Sigmoid colon (tissue), 7 donors: ENCODE data around the gene TNNT2. TPM values are rescaled to one million over a fixed set of nuclear protein-coding genes. Genes with fewer than 3 reads are reported as not detected.

Experiments
- DNase-seq: peaks from one replicate; pipeline ENCODE4 v3.0.0-alpha.2; 2019
- H3K27ac ChIP-seq, 4 donors: fragments of 200-600 bp; sonication (generic); one replicate each; pipeline ENCODE4 v1.5.1; 2016 to 2019; ENCODE audit warnings: mild to moderate bottlenecking in 1 of 4
- H3K27me3 ChIP-seq, 3 donors: fragments of 200-600 bp; sonication (generic); one replicate each; pipeline ENCODE4 v1.5.1; 2019; ENCODE audit warnings: mild to moderate bottlenecking in 1 of 3
- H3K36me3 ChIP-seq, 4 donors: fragments of 200-600 bp; sonication (generic); one replicate each; pipeline ENCODE4 v1.5.1; 2016 to 2019
- H3K4me1 ChIP-seq, 4 donors: fragments of 200-600 bp; sonication (generic); one replicate each; pipeline ENCODE4 v1.5.1; 2017 to 2019
- H3K4me3 ChIP-seq, 4 donors: fragments of 200-600 bp; sonication (generic); one replicate each; pipeline ENCODE4 v1.5.1; 2017 to 2019; ENCODE audit warnings: mild to moderate bottlenecking in 2 of 4, moderate library complexity in 1 of 4
- H3K9me3 ChIP-seq, 4 donors: fragments of 200-600 bp in 3 of 4; sonication (generic) in 3 of 4; one replicate each; pipeline versions ENCODE4 v1.5.1 to v1.6.1; 2013 to 2019
- EP300 ChIP-seq, 4 donors: sonication (generic); formaldehyde crosslinking; IDR thresholded peaks; one replicate each; pipeline ENCODE4 v1.6.1; 2017; ENCODE audit warnings: antibody characterized with exemption in 4 of 4
- POLR2A ChIP-seq, 2 donors: fragments of 450-650 bp; IDR thresholded peaks; one replicate each; pipeline ENCODE4 v1.6.1; 2016; ENCODE audit warnings: antibody characterized with exemption in 2 of 2, mild to moderate bottlenecking in 2 of 2, moderate library complexity in 2 of 2
- POLR2AphosphoS5 ChIP-seq, 4 donors: sonication (generic); formaldehyde crosslinking; IDR thresholded peaks; one replicate each; pipeline ENCODE4 v1.6.1; 2017; ENCODE audit warnings: antibody characterized with exemption in 4 of 4
- WGBS, 2 donors: extraction: QIAGEN DNeasy Blood & Tissue Kit; methylation state at CpG; one replicate each; pipeline ENCODE4 v1.1.7; 2013; 5-methylcytosine and 5-hydroxymethylcytosine counted together
- intact Hi-C: fragments of 100-400 bp; cut with DNase I; formaldehyde crosslinking; loops from one replicate; pipeline ENCODE4 v1.15.1; 2023
- polyA plus RNA-seq, 3 donors: library from polyadenylated mRNA; stranded (reverse); fragments of 200-250 nt; gene quantifications; one replicate each; pipeline ENCODE4 v1.2.3, GENCODE V29; 2013
- total RNA-seq, 4 donors: library from RNA; depleted of rRNA; stranded (reverse); fragments of >200 nt; gene quantifications; one replicate each; pipeline ENCODE4 v1.1.0, GENCODE V29; 2016
- TF ChIP-seq, protein P1 (sequence below), 4 experiments: fragments of 450-650 bp in 3 of 4; fragments of 200-600 bp in 1 of 4; IDR thresholded peaks; one replicate each; pipeline ENCODE4 v1.5.1; 2016 to 2019; ENCODE audit warnings: antibody characterized with exemption in 4 of 4, mild to moderate bottlenecking in 3 of 4, moderate library complexity in 2 of 4
- donor health status: healthy with polysubstance abuse.
- donor health status: Bipolar disorder and iron deficiency.
- donor health status: healthy.

Gene TNNT2
- total and polyA plus RNA-seq, 7 donors, result 0.81 to 34.9 (median 3.9) TPM; not detected in 3

- no peaks in the 10 kb centered on the region for H3K27me3 ChIP-seq
- DNase-seq, result no peak
- no peak overlapping the region for H3K27ac ChIP-seq
- no peaks in the 10 kb centered on the region for H3K9me3 ChIP-seq
- H3K4me1 ChIP-seq, result peaks cover 0 to 7% (median 0%) of the 10 kb centered on the region in 4 donors
- no peak overlapping the region for H3K4me3 ChIP-seq
- intact Hi-C loops, result no loop called here
- 63 to 69% methylated on average over 3 of the region's 3 CpGs for WGBS, 2 donors
- no peak for TF ChIP-seq POLR2A (IDR thresholded peaks at IDR 0.05)
- TF ChIP-seq EP300 (IDR thresholded peaks at IDR 0.05), result no peak
- no peak for TF ChIP-seq POLR2AphosphoS5 (IDR thresholded peaks at IDR 0.05)
- TF ChIP-seq, protein P1, sequence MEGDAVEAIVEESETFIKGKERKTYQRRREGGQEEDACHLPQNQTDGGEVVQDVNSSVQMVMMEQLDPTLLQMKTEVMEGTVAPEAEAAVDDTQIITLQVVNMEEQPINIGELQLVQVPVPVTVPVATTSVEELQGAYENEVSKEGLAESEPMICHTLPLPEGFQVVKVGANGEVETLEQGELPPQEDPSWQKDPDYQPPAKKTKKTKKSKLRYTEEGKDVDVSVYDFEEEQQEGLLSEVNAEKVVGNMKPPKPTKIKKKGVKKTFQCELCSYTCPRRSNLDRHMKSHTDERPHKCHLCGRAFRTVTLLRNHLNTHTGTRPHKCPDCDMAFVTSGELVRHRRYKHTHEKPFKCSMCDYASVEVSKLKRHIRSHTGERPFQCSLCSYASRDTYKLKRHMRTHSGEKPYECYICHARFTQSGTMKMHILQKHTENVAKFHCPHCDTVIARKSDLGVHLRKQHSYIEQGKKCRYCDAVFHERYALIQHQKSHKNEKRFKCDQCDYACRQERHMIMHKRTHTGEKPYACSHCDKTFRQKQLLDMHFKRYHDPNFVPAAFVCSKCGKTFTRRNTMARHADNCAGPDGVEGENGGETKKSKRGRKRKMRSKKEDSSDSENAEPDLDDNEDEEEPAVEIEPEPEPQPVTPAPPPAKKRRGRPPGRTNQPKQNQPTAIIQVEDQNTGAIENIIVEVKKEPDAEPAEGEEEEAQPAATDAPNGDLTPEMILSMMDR (IDR thresholded peaks at IDR 0.05), result no peak
- H3K36me3 ChIP-seq, result no peaks in the 10 kb centered on the region
Measured at GRCh38 chr1:201422026-201422425, 44.5 kb upstream of the TNNT2 start.

DNA sequence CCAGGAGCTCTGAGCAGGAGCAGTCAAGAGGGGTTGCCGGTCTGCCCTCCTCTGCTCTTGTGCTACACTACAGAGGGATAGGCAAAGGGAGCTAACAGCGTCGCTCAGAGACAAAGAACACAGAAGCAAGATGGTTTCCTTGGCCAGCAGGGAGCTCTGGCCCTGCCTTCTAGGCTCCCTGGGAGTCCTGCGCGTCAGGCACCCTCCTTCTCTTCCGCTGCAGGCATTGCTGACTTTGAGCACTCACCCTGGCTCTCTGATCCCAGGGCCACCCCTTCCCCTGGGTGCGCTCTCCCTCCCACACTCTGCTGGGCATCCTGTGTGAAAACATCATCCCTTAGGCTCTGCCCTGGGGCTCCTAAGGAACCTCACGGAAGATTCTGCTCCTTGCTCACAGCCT, 43.6 kb upstream of the TNNT2 start:
- whole genome bisulfite sequencing, 2 donors, result 89 to 91% methylated on average over 8 of the region's 8 CpGs
- no peak overlapping the region for H3K27ac ChIP-seq
- no peak for TF ChIP-seq POLR2AphosphoS5 (IDR thresholded peaks at IDR 0.05)
- TF ChIP-seq EP300 (IDR thresholded peaks at IDR 0.05), result no peak
- TF ChIP-seq POLR2A (IDR thresholded peaks at IDR 0.05), result no peak
- TF ChIP-seq, protein P1 (IDR thresholded peaks at IDR 0.05), result no peak
- H3K9me3 ChIP-seq, result no peaks in the 10 kb centered on the region
- H3K36me3 ChIP-seq, result no peaks in the 10 kb centered on the region
- intact Hi-C loops, result no loop called here
- H3K4me1 ChIP-seq, result peaks cover 0 to 7% (median 0%) of the 10 kb centered on the region in 4 donors
- H3K4me3 ChIP-seq, result no peak overlapping the region
- H3K27me3 ChIP-seq, result no peaks in the 10 kb centered on the region
- DNase-seq, result no peak

- Histone ChIP-seq H3K36me3 (no peaks in the 10 kb centered on the region), H3K27ac (no peak overlapping the region), H3K27me3 (no peaks in the 10 kb centered on the region), H3K4me1 (peaks cover 0 to 7% (median 0%) of the 10 kb centered on the region in 4 donors), H3K9me3 (no peaks in the 10 kb centered on the region), H3K4me3 (no peak overlapping the region)
- TF ChIP-seq EP300 (IDR thresholded peaks at IDR 0.05), result no peak
- TF ChIP-seq, protein P1 (IDR thresholded peaks at IDR 0.05), result no peak
- TF ChIP-seq POLR2AphosphoS5 (IDR thresholded peaks at IDR 0.05), result no peak
- no peak for TF ChIP-seq POLR2A (IDR thresholded peaks at IDR 0.05)
- DNase-seq, result no peak
- 88 to 89% methylated on average over 7 of the region's 7 CpGs for WGBS, 2 donors
- intact Hi-C loops, result no loop called here
Measured at GRCh38 chr1:201420608-201421002, 43.1 kb upstream of the TNNT2 start.

- TF ChIP-seq, protein P1 (IDR thresholded peaks at IDR 0.05), result no peak
- TF ChIP-seq POLR2AphosphoS5 (IDR thresholded peaks at IDR 0.05), result no peak
- DNase-seq, result no peak
- no peak overlapping the region for H3K4me3 ChIP-seq
- intact Hi-C loops, result no loop called here
- no peaks in the 10 kb centered on the region for H3K27me3 ChIP-seq
- WGBS, 2 donors, result 78 to 80% methylated on average over 12 of the region's 12 CpGs
- peaks cover 0 to 7% (median 0%) of the 10 kb centered on the region in 4 donors for H3K4me1 ChIP-seq
- H3K9me3 ChIP-seq, result no peaks in the 10 kb centered on the region
- no peaks in the 10 kb centered on the region for H3K36me3 ChIP-seq
- H3K27ac ChIP-seq, result no peak overlapping the region
Measured at GRCh38 chr1:201419746-201420607, 42.5 kb upstream of the TNNT2 start.
